ENCODE data around the gene DCLK3. TPM values are rescaled to one million over a fixed set of nuclear protein-coding genes. Genes with fewer than 3 reads are reported as not detected.

DCLK3 gene
- total and polyA plus RNA-seq, 2 of the 13 experiments (the other 11 are each of a cell fraction or from before 2014, with no cell fraction given): not detected

DNA sequence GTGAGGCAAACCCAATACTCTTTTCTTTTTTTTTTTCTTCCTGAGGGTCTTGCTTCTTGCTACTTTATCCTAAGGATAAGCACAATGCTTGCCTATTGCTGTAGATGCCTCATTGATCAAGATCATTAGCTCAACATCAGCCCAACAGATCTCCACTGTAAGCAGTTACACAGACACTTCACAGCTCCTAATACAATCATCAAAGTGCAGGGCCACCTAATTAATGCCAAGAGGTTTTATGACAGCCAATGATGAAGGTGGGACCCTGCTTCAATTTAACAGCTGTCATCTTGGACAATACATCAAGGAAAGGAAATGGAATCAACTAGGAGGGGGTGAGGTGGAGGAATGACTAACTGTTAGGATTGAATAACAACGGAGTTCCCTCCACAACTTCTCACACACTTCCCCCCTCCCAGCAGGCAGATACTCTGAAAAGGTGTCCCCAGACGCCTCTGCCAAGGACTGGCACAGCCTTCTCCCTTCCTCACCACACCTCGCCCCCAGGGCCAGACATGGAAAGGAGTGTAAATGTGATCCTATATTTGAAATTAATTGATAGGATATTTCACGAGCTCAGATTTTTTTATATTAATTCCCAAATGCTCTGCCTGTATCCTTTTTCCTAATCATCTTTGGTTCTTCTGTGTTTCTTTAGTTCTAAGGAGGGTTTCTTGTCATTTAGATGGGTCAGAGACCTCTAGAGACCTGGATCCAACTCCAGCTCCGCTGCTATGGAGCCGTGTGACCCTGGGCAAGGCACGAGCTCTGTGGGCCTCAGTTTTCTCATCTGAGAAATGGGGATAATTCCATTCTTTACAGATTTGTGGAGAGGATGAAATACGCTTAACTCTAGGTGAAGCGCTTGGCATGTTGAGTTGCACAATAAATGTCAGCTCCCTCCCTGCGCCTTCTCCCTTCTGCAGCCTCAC is 1.2 kb downstream of the DCLK3 start:
- CTCF ChIA-PET (ENCODE audit: low intra/inter-chr PET ratio, low total read pairs): no interaction called here
- FAIRE-seq (no peak), ATAC-seq (no peak)

DNA sequence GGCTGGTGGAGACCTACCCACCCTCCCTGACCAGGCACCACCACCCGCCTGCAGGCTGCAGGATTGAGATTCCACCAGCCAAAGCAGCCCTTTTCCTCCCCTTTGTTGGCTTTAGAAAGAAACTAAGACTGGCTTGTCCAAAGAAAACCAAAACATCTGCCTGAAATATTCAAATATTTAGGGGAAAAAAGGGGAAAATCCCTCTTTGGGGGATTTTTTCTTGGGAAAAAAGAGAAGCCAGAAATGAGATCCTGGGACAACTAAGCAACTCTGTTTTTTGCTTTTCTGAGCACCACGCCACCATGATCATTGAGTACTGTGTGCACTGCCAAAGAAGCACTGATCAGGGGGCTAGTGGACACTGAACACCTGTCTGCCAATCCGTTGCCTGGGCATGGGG is 2.6 kb downstream of the DCLK3 start:
- ATAC-seq: no peak
- Histone ChIP-seq H3K4me1 (ENCODE audit: insufficient read depth, low read length) (no peaks in the 10 kb centered on the region), H3K27me3 (ENCODE audit: control insufficient read depth in 1 of 2, insufficient read depth in 2 of 2, low read length in 2 of 2) (no peaks in the 10 kb centered on the region), H3K27ac (ENCODE audit: extremely low read length, insufficient read depth, low read length) (no peak overlapping the region), H3K9ac (ENCODE audit: insufficient read depth, low read depth, low read length) (no peak overlapping the region), H3K79me2 (ENCODE audit: insufficient read depth, low read length) (no peaks in the 10 kb centered on the region), H4K20me1 (ENCODE audit: insufficient read depth, low read length) (no peaks in the 10 kb centered on the region), H3K36me3 (replicated peaks in 1 of 2; ENCODE audit: control insufficient read depth in 1 of 2, insufficient read depth in 2 of 2, low read length in 2 of 2) (no peaks in the 10 kb centered on the region), H2AFZ (ENCODE audit: low read length) (no peak overlapping the region), H3K9me3 (ENCODE audit: low read length) (no peaks in the 10 kb centered on the region), H3K4me3 (replicated peaks in 1 of 3; ENCODE audit: insufficient read depth in 1 of 3, low read depth in 2 of 3, low read length in 3 of 3) (no peak overlapping the region), H3K4me2 (ENCODE audit: low read depth, low read length) (no peak overlapping the region)
- CTCF ChIA-PET (ENCODE audit: low intra/inter-chr PET ratio, low total read pairs): no interaction called here
- in situ Hi-C loops (cut with HindIII; ENCODE audit: extremely low pct_ligation_motif_present, low pct_unique_long_range_greater_than_20kb) (no loop called here), intact Hi-C loops (cut with micrococcal nuclease; ENCODE audit: unreplicated experiment) (no loop called here)
- TF ChIP-seq KLF12 (CRISPR knock-in tag; IDR thresholded peaks at IDR 0.05; ENCODE audit: borderline replicate concordance) (no peak), CHD4 (IDR thresholded peaks at IDR 0.05; ENCODE audit: borderline replicate concordance, low read length) (no peak), RFX5 (IDR thresholded peaks at IDR 0.05; ENCODE audit: low read depth, low read length) (no peak), NBN (conservative IDR thresholded peaks at IDR 0.05) (no peak), ZNF678 (CRISPR knock-in tag; IDR thresholded peaks at IDR 0.05) (no peak), ZNF235 (CRISPR knock-in tag; IDR thresholded peaks at IDR 0.05; ENCODE audit: borderline replicate concordance) (no peak), ATF1 (CRISPR knock-in tag; IDR thresholded peaks at IDR 0.05) (no peak), FIP1L1 (IDR thresholded peaks at IDR 0.05; ENCODE audit: borderline replicate concordance, insufficient read depth, low read depth, low read length) (no peak), RXRB (CRISPR knock-in tag; IDR thresholded peaks at IDR 0.05; ENCODE audit: borderline replicate concordance) (no peak), GABPA (IDR thresholded peaks at IDR 0.05; ENCODE audit: low read depth, low read length) (no peak), GABPA (CRISPR knock-in tag; IDR thresholded peaks at IDR 0.05; ENCODE audit: low read depth) (no peak), REL (CRISPR knock-in tag; conservative IDR thresholded peaks at IDR 0.05) (no peak)
- TF ChIP-seq, protein P1, sequence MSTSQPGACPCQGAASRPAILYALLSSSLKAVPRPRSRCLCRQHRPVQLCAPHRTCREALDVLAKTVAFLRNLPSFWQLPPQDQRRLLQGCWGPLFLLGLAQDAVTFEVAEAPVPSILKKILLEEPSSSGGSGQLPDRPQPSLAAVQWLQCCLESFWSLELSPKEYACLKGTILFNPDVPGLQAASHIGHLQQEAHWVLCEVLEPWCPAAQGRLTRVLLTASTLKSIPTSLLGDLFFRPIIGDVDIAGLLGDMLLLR (CRISPR knock-in tag; IDR thresholded peaks at IDR 0.05): no peak
- no peak for DNase-seq (ENCODE audit: low spot score)
- POLR2A ChIA-PET: no interaction called here
- 0% methylated on average over 3 of the region's 3 CpGs for WGBS (ENCODE audit: low lambda C conversion rate)
- BruUV-seq (replicated peaks): no TSS peak
- FAIRE-seq: no peak

More for the DNA sequence above, 1.2 kb downstream of the DCLK3 start:
- Histone ChIP-seq H2AFZ (ENCODE audit: low read length) (no peak overlapping the region), H4K20me1 (ENCODE audit: insufficient read depth, low read length) (no peaks in the 10 kb centered on the region), H3K9me3 (ENCODE audit: low read length) (no peaks in the 10 kb centered on the region), H3K36me3 (replicated peaks in 1 of 2; ENCODE audit: control insufficient read depth in 1 of 2, insufficient read depth in 2 of 2, low read length in 2 of 2) (no peaks in the 10 kb centered on the region), H3K27me3 (ENCODE audit: control insufficient read depth in 1 of 2, insufficient read depth in 2 of 2, low read length in 2 of 2) (no peaks in the 10 kb centered on the region), H3K4me2 (ENCODE audit: low read depth, low read length) (no peak overlapping the region), H3K4me1 (ENCODE audit: insufficient read depth, low read length) (no peaks in the 10 kb centered on the region), H3K4me3 (replicated peaks in 1 of 3; ENCODE audit: insufficient read depth in 1 of 3, low read depth in 2 of 3, low read length in 3 of 3) (no peak overlapping the region), H3K9ac (ENCODE audit: insufficient read depth, low read depth, low read length) (no peak overlapping the region), H3K27ac (ENCODE audit: extremely low read length, insufficient read depth, low read length) (no peak overlapping the region), H3K79me2 (ENCODE audit: insufficient read depth, low read length) (no peaks in the 10 kb centered on the region)
- no TSS peak for BruUV-seq (replicated peaks)
- POLR2A ChIA-PET: no interaction called here
- DNase-seq (ENCODE audit: low spot score): no peak
- WGBS (ENCODE audit: low lambda C conversion rate): 29% methylated on average over 10 of the region's 10 CpGs
- TF ChIP-seq ZNF629 (CRISPR knock-in tag; conservative IDR thresholded peaks at IDR 0.05) (peak; percentile 75), GABPB1 (CRISPR knock-in tag; IDR thresholded peaks at IDR 0.05) (no peak), RBAK (CRISPR knock-in tag; IDR thresholded peaks at IDR 0.05) (no peak)
- TF ChIP-seq, protein P2, sequence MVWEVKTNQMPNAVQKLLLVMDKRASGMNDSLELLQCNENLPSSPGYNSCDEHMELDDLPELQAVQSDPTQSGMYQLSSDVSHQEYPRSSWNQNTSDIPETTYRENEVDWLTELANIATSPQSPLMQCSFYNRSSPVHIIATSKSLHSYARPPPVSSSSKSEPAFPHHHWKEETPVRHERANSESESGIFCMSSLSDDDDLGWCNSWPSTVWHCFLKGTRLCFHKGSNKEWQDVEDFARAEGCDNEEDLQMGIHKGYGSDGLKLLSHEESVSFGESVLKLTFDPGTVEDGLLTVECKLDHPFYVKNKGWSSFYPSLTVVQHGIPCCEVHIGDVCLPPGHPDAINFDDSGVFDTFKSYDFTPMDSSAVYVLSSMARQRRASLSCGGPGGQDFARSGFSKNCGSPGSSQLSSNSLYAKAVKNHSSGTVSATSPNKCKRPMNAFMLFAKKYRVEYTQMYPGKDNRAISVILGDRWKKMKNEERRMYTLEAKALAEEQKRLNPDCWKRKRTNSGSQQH (CRISPR knock-in tag; IDR thresholded peaks at IDR 0.05; ENCODE audit: low read depth): no peak
- in situ Hi-C loops (cut with HindIII; ENCODE audit: extremely low pct_ligation_motif_present, low pct_unique_long_range_greater_than_20kb): no loop called here
- intact Hi-C loops (cut with micrococcal nuclease; ENCODE audit: unreplicated experiment): no loop called here
